NCI-H2227 treated with DMSO at 0.1 percent for 48 hours (cell line): Measurements from ENCODE around the gene CEP295NL.

Experiments used
- DNase-seq: peaks from one replicate; lab custom pipeline; 2025; lab: John Stamatoyannopoulos, UW

Gene CEP295NL

DNA sequence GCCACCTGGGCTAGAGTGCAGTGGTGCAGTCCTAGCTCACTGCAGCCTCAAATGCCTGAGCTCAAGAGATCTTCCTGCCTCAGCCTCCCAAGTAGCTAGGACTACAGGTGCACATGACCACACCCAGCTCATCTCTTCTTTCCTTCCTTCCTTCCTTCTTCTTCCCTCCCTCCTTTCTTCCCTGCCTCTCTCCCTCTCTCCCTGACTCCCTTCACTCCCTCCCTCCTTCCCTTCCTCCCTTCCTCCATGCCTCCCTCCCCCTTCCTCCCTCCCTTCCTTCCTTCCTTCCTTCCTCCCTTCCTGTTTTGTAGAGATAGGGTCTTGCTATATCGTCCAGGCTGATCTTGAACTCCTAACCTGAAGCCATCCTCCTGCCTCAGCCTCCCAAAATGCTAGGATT is 38.9 kb downstream of the CEP295NL start:
- DNase-seq: no peak

DNA sequence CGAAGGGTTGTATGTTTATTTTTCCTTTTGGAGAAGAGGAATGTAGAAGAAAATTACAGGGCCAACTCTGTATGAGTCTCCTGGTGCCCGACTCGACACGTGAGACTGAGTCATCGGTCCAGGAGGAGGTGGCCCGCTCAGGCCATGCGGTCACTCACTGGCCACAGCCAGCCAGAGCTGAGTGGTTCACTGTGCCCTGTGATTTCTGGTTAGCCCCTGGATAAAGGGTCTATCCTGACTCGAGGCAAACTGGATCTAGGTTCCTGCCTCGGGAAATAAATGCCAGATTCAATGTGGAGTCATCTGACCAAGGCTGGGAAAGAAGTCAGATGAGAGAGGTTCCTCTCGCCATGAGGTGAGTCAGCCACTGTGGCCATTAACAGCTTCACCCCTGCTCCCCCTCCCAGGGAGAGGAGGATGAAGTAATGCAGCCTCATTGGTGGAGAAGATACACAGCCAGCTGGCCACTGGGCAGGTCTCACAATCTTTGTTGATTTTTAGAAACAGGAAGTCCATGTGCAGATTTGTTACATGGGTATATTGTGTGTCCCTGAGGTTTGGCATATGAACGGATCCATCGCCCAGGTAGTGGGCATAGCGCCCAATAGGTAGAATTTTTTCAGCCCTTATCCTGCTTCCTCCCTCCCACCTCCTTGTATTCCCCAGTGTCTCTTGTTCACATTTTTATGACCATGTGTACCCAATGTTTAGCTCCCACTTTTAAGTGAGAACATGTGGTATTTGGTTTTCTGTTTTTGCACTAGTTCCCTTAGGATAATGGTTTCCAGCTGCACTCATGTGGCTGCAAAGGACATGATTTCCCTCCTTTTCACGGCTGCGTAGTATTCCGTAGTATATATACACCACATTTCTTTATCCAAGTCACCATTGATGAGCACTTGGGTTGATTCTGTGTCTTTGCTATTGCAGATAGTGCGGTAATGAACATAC is 40.7 kb downstream of the CEP295NL start:
- no peak for DNase-seq

DNA sequence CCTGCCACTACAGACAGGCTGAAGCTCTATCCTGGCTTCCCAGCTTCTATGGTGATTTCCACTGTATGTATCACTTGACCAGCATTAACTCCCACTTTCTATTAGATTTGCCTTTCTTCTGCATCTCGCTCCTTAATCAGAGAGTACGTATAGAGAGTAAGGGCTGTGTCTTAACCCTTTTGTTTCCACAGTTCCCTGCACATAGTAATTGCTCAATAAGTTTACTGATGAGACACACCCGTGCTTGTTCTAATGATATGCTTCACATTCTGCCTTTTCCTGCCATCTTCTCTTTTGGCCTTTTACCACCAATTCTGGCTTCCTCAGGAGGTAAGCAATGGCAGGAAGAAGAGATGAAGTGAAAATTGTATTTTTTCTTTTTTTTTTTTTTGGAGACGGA is 41.8 kb downstream of the CEP295NL start:
- DNase-seq: no peak

DNA sequence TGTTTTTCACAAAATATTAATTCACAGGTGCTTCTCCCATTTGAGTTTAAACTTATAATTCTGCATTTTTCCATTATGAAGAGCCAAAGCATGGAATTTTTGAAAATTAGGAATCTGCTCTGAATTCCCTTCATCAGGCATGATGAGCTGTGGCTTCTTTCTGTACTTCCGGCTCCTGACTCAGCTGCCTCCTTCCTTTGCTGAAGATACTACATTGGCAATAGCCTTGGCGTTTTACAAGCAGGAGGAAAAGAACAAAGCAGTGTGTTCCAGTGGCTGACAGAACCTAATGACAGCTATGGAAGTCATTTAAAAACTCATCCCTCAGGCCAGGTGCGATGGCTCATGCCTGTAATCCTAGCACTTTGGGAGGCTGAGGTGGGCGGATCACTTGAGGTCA is 44.0 kb downstream of the CEP295NL start:
- DNase-seq: no peak

DNA sequence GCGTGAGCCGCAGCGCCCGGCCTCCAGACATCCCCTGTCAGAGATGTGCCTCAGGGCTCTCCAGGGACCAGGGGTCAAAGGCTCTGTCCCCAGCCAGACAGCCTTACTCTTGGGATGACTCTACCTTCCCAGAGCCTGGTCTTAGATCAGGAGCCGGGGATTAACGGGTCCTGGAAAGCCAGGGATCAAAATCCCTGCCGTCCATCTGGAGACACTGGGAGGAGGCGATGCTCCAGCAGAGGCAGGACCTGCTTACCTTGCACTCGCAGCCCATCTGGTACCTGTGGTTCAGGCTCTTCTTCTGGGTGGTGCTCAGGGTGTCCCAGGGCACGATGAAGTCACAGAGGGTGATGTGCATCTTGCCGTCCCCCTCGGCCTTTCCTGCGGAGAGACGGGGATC is 45.7 kb downstream of the CEP295NL start:
- DNase-seq: no peak

DNA sequence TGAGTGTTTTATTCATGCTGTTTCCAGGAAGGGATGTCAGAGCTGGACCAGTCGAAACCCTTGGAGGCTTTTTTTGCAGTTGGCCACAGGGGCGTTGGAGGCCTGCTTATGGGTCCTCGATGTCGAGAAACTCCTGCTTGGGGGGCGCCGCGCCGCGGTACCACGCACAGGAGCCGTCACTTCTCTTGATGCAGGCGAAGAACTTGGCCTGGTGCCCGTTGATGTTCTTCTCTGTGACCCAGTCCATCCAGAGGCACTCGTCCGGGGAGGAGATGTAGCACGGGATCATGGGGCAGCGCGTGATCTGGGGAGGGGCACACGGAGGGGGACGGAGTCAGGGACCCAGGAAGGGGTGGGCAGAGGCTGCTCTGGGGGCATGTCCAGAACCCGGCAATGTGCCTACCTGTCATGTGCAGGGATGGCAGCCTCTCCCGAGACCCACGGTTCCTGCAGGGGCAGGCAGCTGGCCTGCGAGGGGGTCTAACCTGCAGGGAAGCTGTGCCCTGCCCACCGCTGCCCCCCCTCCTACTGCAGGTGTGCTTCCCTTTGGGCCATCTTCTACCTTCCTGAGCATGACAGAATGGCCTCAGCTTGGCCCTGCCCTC is 47.3 kb downstream of the CEP295NL start:
- DNase-seq: no peak

DNA sequence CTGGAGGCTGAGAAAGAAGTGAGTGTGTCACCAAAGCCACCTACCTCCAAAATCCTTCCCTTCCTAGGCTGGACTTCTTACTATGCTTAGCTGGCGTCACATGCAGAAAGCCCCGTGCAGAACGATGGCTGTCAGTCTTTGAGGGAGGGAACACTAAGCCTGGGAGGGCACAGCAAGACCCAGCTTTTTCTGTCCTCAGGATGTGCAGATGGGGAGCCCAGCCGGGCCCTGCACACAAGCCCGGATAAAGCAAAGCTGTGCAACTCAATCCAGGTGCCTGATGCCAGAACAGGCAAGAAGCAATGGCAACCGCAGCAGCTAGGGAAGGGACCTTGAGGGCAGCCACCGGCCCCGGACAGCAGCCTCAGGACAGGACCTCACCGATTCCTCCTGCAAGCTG is 48.5 kb downstream of the CEP295NL start:
- no peak for DNase-seq

DNA sequence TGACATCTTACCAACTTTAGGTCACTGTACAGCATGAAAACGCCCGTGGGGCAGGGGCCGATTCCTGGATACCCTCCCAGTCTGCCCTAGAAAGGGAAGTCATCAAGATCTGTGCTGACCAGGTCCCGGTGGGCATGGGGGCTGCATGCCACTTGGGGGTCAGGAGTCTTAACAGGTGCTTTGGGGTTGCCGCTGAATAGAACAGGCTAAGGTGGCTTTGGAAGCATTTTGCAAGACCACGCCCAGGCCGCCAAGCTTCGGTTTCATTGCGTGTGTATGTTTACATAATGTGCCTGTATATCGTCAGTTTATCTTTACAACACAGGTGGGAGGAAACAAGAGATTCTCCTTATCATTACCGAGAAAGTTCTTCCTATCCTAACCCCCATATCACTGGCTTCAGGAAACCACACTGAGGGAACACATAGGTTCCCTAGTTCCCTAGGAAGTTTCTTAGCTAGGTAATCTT is 49.0 kb downstream of the CEP295NL start:
- DNase-seq: no peak

DNA sequence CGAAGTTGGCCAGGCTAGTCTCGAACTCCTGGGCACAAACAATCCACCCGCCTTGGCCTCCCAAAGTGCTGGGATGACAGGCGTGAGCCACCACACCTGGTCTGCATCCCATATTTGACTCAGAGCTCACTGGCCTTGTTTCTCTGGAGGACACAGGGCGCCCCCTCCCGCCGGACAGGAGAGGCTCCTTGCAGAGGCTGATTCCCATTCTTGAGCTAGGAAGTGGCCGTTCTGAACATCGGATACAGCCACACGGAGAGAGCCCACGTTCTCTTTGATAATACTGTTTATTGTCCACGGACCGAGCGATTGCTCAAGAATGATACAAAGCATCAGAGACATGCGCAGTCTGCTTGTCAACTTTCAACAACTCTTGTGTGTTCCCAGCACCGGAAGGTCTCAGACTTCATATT is 50.3 kb downstream of the CEP295NL start:
- DNase-seq: no peak

DNA sequence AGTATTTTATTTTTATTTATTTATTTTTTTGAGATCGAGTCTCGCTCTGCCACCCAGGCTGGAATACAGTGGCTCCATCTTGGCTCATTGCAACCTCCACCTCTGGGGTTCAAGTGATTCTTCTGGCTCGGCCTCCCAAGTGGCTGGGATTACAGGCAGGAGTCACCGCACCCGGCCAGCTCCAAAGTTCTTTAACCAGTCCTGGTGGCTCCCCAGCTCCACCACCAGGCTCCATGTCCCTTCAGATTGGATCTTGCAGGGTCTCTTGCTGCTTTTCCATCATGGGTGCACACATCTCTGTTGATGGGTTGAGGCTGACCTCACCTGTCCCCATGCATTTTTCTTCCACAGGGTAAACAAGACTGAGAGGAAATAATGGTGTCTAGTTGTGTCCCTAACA is 54.0 kb downstream of the CEP295NL start:
- DNase-seq: no peak

DNA sequence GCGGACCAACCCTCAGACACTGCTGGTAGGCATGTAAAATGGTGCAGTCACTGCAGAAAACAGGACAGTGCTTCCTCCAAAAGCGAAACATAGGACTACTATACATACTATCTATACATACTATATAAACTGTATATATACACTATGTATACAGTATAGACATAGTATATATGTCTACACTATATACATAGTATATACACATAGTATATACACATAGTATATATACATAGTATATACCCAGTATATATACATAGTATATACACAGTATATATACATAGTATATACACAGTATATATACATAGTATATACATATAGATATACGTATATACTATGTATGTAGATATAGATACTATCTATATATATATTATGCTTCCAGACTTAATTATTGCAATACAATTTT is 55.9 kb downstream of the CEP295NL start:
- DNase-seq: no peak

DNA sequence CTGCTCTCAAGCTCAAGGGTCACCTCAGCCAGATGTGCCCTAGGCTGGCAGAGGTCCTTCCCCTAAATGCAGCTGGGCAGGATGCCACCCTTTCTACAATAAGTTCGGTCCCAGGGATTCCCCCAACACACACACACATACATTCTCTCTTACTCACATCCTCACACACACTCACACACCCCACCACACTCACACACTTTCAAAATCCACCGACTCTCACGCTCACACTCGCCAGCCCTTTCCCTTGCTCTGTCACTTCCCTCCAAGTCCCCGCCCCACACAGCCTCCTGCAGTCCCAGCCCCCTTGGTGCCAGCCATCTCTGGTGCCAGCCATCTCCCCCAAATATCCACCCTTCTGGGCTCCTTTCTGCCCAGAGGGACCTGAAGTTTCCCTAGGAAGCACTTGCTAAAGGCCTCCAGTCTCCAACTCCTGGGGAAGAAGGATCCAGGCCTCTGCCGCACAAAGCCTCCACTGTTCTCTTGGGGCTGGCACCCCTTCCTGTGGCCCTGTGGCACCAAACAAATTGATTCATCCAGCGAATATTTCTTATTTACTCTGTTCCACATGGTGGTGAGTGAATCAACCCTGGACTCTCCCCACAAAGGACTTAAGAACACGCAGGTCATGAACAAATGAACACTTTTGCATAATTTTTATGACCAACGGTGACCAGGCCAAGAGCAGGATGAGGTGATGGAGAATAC is 58.5 kb downstream of the CEP295NL start:
- no peak for DNase-seq

DNA sequence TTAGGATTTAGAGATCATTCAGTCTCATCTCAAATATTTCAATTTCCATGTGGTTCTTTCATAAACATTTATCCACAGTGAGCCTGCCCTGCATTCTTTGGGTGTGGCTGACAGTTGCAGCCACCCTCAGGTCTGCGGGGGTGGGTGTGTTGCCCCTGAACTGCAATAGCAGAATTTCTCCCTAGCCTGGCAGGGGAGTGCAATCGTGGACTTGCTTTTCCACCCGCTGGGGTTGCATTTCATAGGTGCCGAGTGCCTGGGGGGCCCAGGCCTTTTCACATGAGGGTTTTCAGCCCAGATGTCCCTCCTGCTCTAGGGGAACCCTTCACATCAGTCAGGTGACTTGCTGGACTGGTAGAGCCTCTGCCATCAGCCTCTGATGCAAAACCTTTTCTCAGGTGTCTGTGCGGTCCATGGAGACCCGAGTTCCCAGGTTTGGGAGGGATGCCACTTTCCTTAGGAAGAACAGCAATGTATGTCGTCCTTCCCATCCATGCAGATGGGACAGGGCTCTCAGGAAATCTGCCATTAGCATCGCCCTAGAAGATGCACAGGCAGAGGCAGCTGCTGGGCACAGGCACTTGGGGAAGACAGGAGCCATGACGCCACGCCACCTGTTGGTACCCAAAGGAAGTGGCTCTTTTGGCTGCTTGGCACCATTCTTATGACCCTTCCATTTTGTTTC is 60.0 kb downstream of the CEP295NL start:
- peak; percentile 40 for DNase-seq

DNA sequence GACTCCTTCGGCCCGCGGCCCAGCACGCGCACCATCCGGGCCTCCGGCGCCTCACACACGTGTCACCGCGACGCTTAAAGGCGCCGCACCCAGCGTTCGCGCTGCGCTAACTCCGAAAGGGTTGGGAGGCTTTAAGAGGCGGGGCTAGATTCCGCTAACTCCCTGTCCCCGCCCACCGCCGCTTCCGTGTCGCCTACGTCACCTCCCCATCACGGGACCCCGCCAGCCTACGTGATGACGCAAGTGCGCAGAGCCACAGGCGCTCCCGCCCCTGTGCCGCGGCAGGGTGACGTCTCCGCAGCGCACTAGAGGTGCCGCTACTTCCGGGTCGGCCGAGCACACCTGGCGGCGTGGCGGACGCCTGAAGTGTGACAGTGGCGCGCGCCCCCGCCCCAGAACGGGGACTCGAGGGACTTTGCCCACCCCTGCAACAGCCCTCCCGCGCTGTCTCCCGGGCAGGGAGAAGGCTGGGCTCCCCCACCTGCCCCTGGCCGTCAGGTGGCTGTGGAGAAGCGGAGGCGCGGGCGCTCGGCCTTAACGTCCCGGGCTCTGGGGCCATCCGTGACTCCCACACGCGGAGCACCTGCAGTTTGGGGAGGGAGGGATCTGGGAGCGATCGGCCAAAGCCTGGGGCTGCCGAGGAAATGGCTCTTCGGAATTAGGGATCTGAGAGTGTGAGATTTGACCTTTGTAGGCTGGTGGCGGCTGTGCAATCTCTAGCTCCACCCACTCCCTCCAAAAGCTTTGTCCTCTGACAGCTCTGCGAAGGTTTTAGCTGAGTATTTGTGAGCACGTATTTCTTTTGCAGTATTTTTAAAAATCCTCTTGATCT is 62.0 kb downstream of the CEP295NL start, which contains the start of gene USP36:
Gene USP36 (minus strand): TSS at position 35 of the 832 bp plus-strand sequence. CDS start 4,451 bp downstream, outside the sequence.
- peak; percentile 97 for DNase-seq
